Ishikawa (cell line): ENCODE data around the gene STX10.

Source experiments
- EGR1 ChIP-seq: IDR thresholded peaks from 2 replicates; pipeline ENCODE4 v1.6.1; 2012
- EP300 ChIP-seq: IDR thresholded peaks from 2 replicates; pipeline ENCODE4 v1.6.1; 2012; ENCODE audit warnings: borderline replicate concordance
- TAF1 ChIP-seq: IDR thresholded peaks from 2 replicates; pipeline ENCODE4 v1.6.1; 2012; ENCODE audit warnings: low read depth, mild to moderate bottlenecking

DNA sequence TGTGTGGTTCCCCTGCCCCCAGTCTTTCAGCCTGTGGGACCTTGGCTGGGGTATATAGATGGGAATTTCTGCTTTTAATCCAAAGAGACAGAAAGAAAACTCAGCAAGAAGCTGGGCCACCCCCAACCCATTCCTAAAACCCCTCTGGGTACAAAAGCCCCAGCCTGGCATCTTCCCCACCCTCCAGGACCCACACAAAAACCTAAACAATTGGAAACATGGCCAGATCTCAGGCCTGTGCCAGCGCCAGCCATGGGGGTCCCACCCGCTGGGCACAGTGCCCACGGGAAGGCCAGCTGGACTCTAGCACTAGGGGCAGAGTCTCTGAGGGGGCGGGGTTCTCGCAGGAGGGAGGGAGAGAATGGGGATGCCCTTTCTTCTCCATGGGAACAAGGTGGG lies 56.1 kb downstream of the STX10 start:
- TF ChIP-seq EGR1, result no peak
- no peak for TF ChIP-seq EP300
- TF ChIP-seq TAF1, result no peak
